ENCODE results near the gene STK11IP. TPM values are rescaled to one million over a fixed set of nuclear protein-coding genes. Genes with fewer than 3 reads are reported as not detected.

STK11IP gene
- total and polyA plus RNA-seq, 2 of the 13 experiments (the other 11 are each of a cell fraction or from before 2014, with no cell fraction given): 12.8 to 24.0 TPM

DNA sequence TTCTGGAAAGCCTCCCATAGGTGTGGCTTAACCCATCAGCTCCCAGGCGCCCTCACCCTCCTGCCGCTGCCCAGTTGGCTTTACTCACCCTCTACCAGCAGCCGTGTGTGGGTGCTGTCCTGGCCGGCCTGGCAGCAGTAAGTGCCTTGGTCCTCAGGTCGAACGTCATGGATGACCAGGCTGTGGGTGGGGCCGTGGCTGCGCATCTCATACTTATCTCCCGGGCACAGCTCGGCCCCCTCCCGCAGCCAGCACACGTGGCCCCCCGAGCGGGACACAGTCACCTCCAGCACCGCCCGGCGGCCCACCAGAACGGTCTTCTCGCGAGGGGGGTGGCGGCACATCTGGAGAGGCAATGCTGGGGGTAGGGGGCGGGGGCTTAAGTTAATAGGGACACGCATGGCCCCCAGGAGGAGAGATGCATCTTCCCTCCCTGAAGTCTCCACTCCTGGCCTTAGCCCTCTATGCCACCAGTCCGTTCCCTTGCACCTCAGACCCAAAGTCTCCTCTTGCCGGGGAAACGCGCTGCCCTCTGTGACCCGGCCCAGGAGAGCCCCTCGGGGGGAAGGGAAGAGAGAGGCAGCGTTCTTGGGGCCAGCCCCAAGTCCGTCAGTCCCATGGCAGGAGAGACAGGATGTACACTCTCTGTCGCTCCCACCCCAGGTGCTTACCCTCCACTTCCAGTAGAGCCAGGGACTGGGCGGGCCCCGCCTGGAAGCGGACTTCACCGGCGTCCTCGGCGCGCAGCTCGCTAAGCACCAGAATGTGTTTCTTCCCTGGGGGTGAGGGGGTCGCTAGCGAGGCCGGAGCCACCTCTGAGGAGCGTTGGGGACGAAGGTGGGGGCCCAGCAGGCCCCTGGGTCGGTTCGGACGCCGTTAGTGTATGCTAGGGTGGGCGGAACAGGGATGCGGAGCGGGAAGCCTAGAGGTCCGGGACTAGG is 45.9 kb upstream of the STK11IP start (continued):
- TF ChIP-seq, protein P1, sequence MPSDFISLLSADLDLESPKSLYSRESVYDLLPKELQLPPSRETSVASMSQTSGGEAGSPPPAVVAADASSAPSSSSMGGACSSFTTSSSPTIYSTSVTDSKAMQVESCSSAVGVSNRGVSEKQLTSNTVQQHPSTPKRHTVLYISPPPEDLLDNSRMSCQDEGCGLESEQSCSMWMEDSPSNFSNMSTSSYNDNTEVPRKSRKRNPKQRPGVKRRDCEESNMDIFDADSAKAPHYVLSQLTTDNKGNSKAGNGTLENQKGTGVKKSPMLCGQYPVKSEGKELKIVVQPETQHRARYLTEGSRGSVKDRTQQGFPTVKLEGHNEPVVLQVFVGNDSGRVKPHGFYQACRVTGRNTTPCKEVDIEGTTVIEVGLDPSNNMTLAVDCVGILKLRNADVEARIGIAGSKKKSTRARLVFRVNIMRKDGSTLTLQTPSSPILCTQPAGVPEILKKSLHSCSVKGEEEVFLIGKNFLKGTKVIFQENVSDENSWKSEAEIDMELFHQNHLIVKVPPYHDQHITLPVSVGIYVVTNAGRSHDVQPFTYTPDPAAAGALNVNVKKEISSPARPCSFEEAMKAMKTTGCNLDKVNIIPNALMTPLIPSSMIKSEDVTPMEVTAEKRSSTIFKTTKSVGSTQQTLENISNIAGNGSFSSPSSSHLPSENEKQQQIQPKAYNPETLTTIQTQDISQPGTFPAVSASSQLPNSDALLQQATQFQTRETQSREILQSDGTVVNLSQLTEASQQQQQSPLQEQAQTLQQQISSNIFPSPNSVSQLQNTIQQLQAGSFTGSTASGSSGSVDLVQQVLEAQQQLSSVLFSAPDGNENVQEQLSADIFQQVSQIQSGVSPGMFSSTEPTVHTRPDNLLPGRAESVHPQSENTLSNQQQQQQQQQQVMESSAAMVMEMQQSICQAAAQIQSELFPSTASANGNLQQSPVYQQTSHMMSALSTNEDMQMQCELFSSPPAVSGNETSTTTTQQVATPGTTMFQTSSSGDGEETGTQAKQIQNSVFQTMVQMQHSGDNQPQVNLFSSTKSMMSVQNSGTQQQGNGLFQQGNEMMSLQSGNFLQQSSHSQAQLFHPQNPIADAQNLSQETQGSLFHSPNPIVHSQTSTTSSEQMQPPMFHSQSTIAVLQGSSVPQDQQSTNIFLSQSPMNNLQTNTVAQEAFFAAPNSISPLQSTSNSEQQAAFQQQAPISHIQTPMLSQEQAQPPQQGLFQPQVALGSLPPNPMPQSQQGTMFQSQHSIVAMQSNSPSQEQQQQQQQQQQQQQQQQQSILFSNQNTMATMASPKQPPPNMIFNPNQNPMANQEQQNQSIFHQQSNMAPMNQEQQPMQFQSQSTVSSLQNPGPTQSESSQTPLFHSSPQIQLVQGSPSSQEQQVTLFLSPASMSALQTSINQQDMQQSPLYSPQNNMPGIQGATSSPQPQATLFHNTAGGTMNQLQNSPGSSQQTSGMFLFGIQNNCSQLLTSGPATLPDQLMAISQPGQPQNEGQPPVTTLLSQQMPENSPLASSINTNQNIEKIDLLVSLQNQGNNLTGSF (CRISPR knock-in tag; IDR thresholded peaks at IDR 0.05): no peak
- TF ChIP-seq ZFP36L1 (CRISPR knock-in tag; IDR thresholded peaks at IDR 0.05) (peak; percentile 80; the same call in 1 of the 2 replicates), CENPT (CRISPR knock-in tag; IDR thresholded peaks at IDR 0.05; ENCODE audit: low read depth) (no peak), ESRRA (CRISPR knock-in tag; IDR thresholded peaks at IDR 0.05; ENCODE audit: low read depth) (peak; percentile 19; the same call in 1 of the 2 replicates), ZNF431 (CRISPR knock-in tag; IDR thresholded peaks at IDR 0.05; ENCODE audit: borderline replicate concordance, low read depth) (0 out of 2 replicates have a peak, but pooled peaks have one; percentile 30), ZNF589 (CRISPR knock-in tag; conservative IDR thresholded peaks at IDR 0.05) (peak; percentile 84; the same call in 1 of the 2 replicates), LCORL (IDR thresholded peaks at IDR 0.05) (no peak), LCORL (CRISPR knock-in tag; IDR thresholded peaks at IDR 0.05) (peak; percentile 18; the same call in 1 of the 2 replicates), AKAP8 (CRISPR knock-in tag; IDR thresholded peaks at IDR 0.05) (no peak; the same call in 1 of the 2 replicates), NONO (IDR thresholded peaks at IDR 0.05) (no peak), NONO (CRISPR knock-in tag; conservative IDR thresholded peaks at IDR 0.05) (peak; percentile 88), POLR2AphosphoS5 (IDR thresholded peaks at IDR 0.05; ENCODE audit: low read depth, low read length) (peak; percentile 76), ZNF441 (CRISPR knock-in tag; IDR thresholded peaks at IDR 0.05; ENCODE audit: borderline replicate concordance) (peak; percentile 68; the same call in 1 of the 2 replicates)
- TF ChIP-seq, protein P2, sequence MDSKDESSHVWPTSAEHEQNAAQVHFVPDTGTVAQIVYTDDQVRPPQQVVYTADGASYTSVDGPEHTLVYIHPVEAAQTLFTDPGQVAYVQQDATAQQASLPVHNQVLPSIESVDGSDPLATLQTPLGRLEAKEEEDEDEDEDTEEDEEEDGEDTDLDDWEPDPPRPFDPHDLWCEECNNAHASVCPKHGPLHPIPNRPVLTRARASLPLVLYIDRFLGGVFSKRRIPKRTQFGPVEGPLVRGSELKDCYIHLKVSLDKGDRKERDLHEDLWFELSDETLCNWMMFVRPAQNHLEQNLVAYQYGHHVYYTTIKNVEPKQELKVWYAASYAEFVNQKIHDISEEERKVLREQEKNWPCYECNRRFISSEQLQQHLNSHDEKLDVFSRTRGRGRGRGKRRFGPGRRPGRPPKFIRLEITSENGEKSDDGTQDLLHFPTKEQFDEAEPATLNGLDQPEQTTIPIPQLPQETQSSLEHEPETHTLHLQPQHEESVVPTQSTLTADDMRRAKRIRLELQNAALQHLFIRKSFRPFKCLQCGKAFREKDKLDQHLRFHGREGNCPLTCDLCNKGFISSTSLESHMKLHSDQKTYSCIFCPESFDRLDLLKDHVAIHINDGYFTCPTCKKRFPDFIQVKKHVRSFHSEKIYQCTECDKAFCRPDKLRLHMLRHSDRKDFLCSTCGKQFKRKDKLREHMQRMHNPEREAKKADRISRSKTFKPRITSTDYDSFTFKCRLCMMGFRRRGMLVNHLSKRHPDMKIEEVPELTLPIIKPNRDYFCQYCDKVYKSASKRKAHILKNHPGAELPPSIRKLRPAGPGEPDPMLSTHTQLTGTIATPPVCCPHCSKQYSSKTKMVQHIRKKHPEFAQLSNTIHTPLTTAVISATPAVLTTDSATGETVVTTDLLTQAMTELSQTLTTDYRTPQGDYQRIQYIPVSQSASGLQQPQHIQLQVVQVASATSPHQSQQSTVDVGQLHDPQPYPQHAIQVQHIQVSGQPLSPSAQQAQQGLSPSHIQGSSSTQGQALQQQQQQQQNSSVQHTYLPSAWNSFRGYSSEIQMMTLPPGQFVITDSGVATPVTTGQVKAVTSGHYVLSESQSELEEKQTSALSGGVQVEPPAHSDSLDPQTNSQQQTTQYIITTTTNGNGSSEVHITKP (CRISPR knock-in tag; IDR thresholded peaks at IDR 0.05; ENCODE audit: low read depth): no peak
- TF ChIP-seq, protein P3, sequence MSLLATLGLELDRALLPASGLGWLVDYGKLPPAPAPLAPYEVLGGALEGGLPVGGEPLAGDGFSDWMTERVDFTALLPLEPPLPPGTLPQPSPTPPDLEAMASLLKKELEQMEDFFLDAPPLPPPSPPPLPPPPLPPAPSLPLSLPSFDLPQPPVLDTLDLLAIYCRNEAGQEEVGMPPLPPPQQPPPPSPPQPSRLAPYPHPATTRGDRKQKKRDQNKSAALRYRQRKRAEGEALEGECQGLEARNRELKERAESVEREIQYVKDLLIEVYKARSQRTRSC (CRISPR knock-in tag; IDR thresholded peaks at IDR 0.05; ENCODE audit: low read depth): 0 out of 2 replicates have a peak, but pooled peaks have one; percentile 5
- TF ChIP-seq, protein P4, sequence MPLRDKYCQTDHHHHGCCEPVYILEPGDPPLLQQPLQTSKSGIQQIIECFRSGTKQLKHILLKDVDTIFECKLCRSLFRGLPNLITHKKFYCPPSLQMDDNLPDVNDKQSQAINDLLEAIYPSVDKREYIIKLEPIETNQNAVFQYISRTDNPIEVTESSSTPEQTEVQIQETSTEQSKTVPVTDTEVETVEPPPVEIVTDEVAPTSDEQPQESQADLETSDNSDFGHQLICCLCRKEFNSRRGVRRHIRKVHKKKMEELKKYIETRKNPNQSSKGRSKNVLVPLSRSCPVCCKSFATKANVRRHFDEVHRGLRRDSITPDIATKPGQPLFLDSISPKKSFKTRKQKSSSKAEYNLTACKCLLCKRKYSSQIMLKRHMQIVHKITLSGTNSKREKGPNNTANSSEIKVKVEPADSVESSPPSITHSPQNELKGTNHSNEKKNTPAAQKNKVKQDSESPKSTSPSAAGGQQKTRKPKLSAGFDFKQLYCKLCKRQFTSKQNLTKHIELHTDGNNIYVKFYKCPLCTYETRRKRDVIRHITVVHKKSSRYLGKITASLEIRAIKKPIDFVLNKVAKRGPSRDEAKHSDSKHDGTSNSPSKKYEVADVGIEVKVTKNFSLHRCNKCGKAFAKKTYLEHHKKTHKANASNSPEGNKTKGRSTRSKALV (CRISPR knock-in tag; IDR thresholded peaks at IDR 0.05): peak; percentile 16; the same call in 1 of the 2 replicates

All from HepG2 (cell line).